ENCODE data around the gene OPCML.

DNA sequence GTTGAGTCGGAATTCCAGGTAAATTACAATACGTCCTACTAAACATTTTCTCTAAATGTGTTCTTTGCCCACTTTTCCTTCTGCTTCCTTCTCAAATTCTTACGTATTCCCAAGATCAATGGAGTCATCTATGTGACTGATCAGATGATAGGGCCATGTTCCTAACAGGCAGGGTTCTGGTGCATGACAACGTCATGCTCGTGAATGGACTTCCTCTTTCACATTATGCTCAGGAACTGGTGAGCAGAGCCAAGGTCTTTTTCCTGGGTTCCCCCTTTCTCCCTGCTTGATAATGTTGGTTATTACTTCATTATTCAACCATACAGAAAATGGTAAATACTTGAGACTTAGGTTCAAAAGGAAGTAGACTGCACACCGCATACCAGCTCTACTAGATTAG, 789.4 kb downstream of the OPCML start:
- TF ChIP-seq CTCF (IDR thresholded peaks at IDR 0.05; ENCODE audit: insufficient read depth, low read length, poor library complexity, severe bottlenecking) (no peak), EZH2phosphoT487 (conservative IDR thresholded peaks at IDR 0.05; ENCODE audit: low read length) (no peak)
